Prostate gland (tissue), 2 donors: Measurements from ENCODE around the gene TMPO.
A peak's percentile ranks its signal among the peaks of the same experiment; 100 is the strongest.

Experiments used
- CTCF ChIP-seq, 4 experiments: fragments of 200-600 bp in 2 of 4; fragments of 450-650 bp in 2 of 4; sonication (generic) in 2 of 4; IDR thresholded peaks; 1 replicate in 3 of 4; 2 replicates in 1 of 4; pipeline ENCODE4 v1.5.1; 2016 to 2019; ENCODE audit warnings: antibody characterized with exemption in 4 of 4, mild to moderate bottlenecking in 2 of 4, moderate library complexity in 2 of 4
- POLR2AphosphoS5 ChIP-seq: sonication (generic); formaldehyde crosslinking; IDR thresholded peaks from one replicate; pipeline ENCODE4 v1.6.1; 2017; ENCODE audit warnings: antibody characterized with exemption

- TF ChIP-seq CTCF (IDR thresholded peaks at IDR 0.05): no peak
- peak; percentile 75 for TF ChIP-seq POLR2AphosphoS5
Measured at GRCh38 chr12:98503342-98503591, 12.1 kb upstream of the TMPO start.
